Ovary (tissue), 3 donors: Measurements from ENCODE around the gene CACNA1F.

Experiments
- CTCF ChIP-seq, 3 donors: fragments of 450-650 bp in 2 of 3; fragments of 200-600 bp in 1 of 3; IDR thresholded peaks; one replicate each; pipeline versions ENCODE4 v1.5.1 to v1.8.0; 2016 to 2022; ENCODE audit warnings: antibody characterized with exemption in 3 of 3, mild to moderate bottlenecking in 1 of 3
- EP300 ChIP-seq: sonication (generic); formaldehyde crosslinking; IDR thresholded peaks from one replicate; pipeline ENCODE4 v1.6.1; 2017; ENCODE audit warnings: antibody characterized with exemption
- POLR2A ChIP-seq: fragments of 450-650 bp; IDR thresholded peaks from one replicate; pipeline ENCODE4 v1.6.1; 2017; ENCODE audit warnings: antibody characterized with exemption, mild to moderate bottlenecking, moderate library complexity
- donor health status: DM: no; HTN: no; CAD: no.

- TF ChIP-seq POLR2A: no peak
- no peak for TF ChIP-seq CTCF (IDR thresholded peaks at IDR 0.05)
- TF ChIP-seq EP300: no peak
These were observed 56.5 kb downstream of the CACNA1F start for GRCh38 chrX:49176421-49177326.
